HG03045 (cell line): ENCODE measurements around the gene ACADL.

Source experiments
- ATAC-seq: cut with Tn5 transposase; IDR thresholded peaks from one replicate; pipeline ENCODE4 v1.9.1; 2021; ENCODE audit warnings: mild to moderate bottlenecking, moderate library complexity; ENCODE audit not compliant: unreplicated experiment

ACADL gene

DNA sequence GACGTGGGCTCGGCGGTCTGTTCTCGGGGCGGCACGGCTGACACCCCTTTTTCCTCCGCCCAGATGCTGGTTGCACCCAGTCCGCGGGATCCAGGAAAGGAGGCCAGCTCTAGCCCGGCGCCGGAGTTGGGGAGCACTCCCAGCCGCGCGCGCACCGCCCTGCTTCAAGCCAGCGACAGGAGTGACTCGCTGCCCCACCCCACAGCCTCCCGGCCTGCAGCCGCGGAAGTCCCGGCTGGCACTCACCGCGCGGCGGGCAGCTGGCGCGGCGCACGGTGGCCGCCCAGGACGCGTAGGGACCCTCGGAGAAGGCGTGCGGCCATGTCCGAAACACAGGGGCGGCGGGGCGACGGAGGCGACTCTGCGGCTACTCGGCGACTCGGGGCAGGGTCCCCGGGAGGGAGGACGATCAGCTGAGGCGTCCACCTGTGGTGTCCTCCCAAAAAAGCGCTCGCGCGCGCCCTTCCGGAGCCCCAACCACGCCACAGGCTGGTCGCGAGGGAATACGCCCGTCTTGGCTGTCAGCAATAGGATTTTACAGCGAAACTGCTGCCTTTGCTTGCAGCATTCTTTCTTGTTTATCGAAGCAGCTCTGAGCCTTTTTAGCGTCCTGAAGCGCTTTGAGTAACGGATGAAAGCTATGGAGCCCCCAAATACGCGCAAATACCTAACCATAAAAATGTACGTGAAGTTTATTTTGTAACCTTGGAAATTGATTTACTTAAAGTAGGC, at the start of gene ACADL:
Gene ACADL, minus strand, starts transcription at position 507 of the 732 bp plus-strand sequence. Its CDS starts 184 bp downstream, at position 323.
- ATAC-seq: no peak

DNA sequence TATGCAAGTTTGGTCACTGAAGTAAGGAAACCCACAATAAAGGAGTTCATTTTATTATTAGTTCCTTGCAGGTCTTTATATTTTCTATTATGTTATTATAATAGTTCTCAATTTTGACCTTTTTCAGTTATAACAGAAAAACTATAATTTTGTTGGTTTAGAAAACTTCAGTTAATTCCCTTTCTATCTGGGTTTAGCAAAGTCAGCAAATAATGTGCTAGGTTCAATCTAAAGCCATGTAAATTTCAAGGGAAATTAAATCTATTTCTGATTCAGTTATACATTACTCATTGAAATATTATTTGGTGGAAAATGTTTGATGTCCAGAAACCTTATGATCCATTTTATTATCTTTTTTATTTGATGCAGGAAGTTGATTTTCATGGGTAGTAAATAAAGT, 46.1 kb upstream of the ACADL start:
- no peak for ATAC-seq

DNA sequence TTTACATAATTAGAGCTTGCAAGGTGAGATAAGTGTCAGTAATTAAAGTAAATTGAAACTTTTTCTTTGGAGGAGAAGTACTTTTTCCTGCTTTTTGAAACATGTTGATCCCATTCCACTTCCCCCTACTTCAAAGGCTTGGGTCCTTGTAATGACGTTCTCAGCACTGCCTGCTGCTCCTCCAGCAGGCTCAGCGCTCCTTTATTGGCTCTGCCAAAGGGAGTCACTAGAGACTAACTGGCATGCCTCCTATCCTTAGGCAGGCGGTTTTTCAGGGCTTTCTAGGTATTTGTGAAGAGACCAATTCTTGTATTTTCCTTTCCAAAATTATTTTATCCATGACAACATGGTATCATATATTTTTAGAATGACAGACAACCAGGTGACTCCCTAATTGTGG, 43.9 kb upstream of the ACADL start:
- no peak for ATAC-seq

GRCh38 chr2:210268281-210268680, 43.0 kb upstream of the ACADL start:
- ATAC-seq: no peak

DNA sequence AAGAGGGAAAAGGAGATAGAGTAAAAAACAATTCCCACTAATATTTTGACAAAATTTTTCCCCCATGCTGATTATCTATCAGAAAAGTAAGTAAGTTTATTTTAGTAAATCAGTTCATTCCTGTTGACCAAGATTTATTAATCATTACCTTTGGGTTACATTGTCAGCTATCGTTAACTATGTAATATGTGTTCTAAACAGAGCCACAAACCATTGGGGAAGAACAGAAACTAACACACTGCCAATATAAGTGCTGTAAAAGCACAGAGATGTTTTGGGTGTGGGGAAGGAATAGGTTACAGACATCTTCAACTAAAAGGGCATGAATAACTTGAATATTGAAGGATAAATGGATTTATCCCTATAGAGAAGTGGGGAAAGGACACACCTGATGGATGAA, 42.5 kb upstream of the ACADL start:
- no peak for ATAC-seq

- ATAC-seq: no peak
Measured at GRCh38 chr2:210264282-210264681, 39.0 kb upstream of the ACADL start.

GRCh38 chr2:210263841-210264240, 38.6 kb upstream of the ACADL start:
- ATAC-seq: no peak

DNA sequence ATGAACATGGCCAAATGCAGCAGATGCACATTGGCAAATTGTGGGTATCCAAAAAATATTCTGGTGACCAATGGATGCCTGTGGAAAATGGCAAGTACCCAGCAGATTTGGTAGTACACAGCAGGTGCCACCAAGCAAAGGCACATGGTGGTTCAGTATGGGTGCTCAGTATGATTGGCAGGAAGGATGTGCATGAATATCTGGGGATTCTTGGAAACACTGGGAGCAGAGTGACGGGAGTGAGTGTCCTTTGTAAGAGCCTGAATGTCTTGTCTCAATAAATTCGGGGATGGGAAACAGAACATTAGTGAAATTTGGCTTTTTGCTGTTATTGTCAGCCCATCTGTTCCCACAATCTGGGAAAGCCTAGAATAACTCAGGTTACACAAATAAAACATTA, 36.8 kb upstream of the ACADL start:
- ATAC-seq: no peak

GRCh38 chr2:210259687-210260086, 34.4 kb upstream of the ACADL start:
- no peak for ATAC-seq

- no peak for ATAC-seq
Measured at GRCh38 chr2:210252699-210253606, 27.7 kb upstream of the ACADL start.

DNA sequence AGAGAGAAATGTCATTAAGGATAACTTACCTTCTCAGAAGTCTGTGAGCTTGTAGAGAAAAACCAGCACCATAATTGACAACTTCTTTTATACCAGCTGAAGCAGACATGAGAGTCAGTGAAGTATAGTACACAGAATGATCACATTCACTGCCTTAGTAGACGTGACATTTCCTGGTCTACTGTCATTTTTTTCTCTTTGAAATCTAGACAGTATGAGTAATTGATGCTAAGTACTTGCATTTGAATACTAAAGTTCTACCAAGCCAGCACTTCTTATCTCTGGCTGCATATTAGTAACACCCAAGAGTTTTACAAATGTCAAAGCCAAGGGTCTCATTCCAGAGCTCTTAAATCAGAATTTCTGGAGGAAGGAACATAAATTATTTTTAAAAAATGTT, 25.4 kb upstream of the ACADL start:
- ATAC-seq: no peak

DNA sequence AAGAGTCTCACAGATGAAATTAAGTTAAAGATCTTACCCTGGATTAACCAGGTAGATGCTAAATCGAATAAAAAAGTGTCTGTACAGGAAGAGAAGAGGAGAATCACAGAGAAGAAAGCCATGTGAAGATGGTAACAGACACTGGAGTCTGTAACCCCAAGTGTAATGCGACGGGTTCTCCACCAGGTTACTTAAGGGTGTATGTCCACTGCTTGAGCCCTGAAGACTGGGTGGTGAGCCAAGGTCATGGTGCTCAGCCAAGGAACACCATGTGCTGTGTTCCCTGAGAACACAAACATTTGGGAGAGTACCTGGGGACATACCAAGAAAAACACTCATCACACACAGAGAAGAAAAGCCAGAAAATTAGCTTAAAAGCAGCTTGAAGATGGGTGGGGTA, 8.2 kb upstream of the ACADL start:
- no peak for ATAC-seq

DNA sequence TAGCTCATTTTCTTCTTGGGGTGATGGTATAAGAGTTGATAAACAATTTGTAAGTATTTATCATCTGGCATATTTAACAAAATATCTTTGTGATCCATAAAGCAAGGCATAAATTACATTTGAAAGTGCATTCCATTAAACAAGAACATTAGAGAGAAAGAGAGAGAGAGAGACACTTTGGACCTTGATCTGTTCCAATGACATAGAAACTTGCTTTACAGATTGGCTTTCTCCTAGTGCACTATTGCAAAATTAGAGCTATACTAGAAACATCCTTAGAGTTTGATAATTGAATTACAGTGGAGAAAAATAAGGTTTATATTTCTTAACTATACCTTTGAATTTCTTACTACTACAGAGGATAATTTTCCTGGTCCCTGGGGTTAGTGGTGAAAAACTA, 5.7 kb upstream of the ACADL start:
- ATAC-seq: no peak

- ATAC-seq: no peak
Measured at GRCh38 chr2:210230518-210230917, 5.3 kb upstream of the ACADL start.

GRCh38 chr2:210228586-210228985, 3.3 kb upstream of the ACADL start:
- no peak for ATAC-seq

DNA sequence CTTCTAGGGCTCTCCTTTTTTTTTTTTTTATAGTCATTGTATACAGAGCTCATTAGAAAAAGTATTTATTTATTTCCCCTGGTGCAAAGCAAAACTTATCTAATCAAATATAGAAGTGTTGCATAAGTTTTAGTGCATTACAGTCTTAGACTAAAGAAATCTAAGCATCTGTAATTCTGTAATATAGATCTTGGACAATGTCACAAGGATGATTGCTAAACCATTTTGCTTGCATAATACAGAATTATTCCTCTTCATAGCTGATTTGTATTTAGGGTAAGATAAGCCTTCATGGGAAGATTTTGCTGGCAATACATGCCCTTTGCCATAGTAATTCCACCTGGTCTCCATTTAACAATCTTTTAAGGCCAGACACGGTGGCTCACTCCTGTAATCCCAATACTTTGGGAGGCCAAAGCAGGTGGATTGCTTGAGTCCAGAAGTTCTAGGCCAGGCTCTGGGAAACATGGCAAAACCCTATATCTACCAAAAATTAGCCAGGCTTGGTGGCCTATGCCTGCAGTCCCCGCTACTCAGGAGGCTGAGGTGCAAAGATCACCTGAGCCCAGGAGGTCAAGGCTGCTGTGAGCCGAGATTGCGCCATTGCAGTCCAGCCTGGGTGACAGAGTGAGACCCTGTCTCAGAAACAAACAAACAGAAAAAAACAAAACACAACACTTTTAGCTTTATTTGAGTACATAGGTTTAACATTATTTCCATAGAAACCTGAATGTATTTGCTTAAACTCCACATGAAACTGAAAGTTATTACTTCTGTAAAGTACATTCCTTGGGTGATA, 2.2 kb upstream of the ACADL start:
- ATAC-seq: no peak

- ATAC-seq: no peak
Measured at GRCh38 chr2:210226223-210226622, 976 bp upstream of the ACADL start.

DNA sequence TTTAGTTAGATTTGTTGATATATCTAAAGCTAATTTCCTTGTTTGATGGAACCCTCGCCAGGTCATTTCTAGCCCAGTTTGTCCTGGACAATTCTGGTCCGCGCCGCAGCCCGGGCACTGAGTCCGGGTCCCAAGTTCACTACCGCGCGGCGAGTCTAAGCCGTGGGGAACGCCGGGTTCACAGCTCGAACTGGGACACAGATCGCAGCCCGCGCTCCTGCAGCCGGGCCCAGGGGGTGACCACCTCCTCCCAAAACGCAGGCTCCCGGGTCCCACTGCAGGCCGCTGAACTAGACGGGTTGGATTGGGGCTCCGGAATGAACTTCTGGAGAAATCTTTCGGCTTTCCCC, 681 bp downstream of the ACADL start:
- ATAC-seq: no peak

DNA sequence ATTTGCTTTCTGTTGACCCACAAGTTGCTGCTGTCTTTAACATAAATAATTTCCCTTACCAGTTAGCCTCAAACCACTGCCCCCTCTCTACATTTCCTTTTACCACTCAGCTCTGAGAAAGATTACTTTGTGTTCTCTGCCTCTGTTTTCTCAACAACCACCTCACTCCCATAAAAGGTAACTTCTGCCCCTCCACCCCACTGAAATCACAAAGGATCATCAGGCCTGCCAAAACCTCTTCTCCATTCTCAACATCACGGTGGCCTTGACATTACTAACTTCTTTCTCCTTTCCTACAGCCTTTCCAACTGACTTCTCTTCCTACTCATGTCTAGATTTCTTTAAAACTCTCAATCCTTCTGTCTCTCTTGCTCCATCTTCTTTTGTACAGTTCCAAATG, 10.1 kb downstream of the ACADL start:
- ATAC-seq: no peak

DNA sequence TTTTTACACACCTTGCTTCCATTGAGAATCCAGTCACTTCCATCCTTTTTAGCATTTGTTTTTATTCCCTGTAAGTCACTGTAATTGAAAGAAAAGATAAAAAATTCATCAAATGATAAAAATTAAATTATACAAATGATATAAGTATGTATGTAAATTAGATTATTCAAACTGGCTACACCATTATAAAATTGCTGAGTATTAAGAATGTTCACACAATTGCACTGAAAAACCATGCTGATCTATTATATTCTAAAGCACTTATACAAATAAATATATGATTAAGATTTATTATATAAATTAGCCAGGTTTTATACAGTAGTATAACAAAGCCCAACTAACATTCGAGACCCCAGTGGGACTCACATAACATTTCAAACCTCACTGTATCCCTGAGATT, 15.1 kb downstream of the ACADL start:
- no peak for ATAC-seq

DNA sequence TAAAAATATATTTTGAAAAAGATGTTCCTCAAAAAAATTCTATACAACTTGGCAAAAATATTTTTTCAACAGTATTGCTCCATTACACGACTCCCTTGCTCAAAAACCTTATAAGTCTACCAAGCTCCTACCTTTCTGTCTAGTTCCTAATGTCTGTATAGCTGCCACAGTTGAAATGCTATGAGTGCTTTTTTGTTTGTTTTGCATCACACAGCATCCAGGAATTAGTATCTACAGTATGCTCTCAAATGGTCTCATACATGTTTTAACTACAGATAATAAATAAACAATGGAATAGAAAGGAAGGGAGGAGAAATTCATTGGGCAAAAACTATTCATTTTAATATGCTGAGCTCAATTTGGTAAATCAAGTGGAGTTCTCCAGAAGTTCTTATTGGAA, 17.3 kb downstream of the ACADL start:
- ATAC-seq: no peak

- ATAC-seq: no peak
Measured at GRCh38 chr2:210203558-210203957, 21.7 kb downstream of the ACADL start.
